Aorta (tissue), 5 donors: ENCODE results near the gene USP47. TPM values are rescaled to one million over a fixed set of nuclear protein-coding genes. Genes with fewer than 3 reads are reported as not detected.

Experiments used
- ATAC-seq: fragments of 200-7000 bp; cut with Tn5 transposase; one replicate; pipeline ENCODE4 v1.9.1; 2022; ENCODE audit warnings: moderate library complexity; ENCODE audit not compliant: low FRiP score
- DNase-seq, 2 donors: peaks; one replicate each; pipeline ENCODE4 v3.0.0-alpha.2; 2020
- H3K27ac ChIP-seq, 2 donors: one replicate each; pipeline ENCODE4 v1.5.1; 2013; ENCODE audit warnings: low read length in 2 of 2, mild to moderate bottlenecking in 2 of 2, moderate library complexity in 2 of 2, control low read depth in 1 of 2, inconsistent platforms in 1 of 2, low read depth in 1 of 2
- H3K27me3 ChIP-seq, 2 donors: one replicate each; pipeline ENCODE4 v1.6.1; 2013; ENCODE audit warnings: control low read depth in 1 of 2, low read length in 1 of 2, mild to moderate bottlenecking in 1 of 2, moderate library complexity in 1 of 2; ENCODE audit not compliant: insufficient read depth in 2 of 2, control insufficient read depth in 1 of 2
- H3K36me3 ChIP-seq, 2 donors: one replicate each; pipeline ENCODE4 v1.6.1; 2013; ENCODE audit warnings: control low read depth in 1 of 2, low read length in 1 of 2, mild to moderate bottlenecking in 1 of 2; ENCODE audit not compliant: insufficient read depth in 2 of 2, control insufficient read depth in 1 of 2
- H3K4me1 ChIP-seq, 2 donors: one replicate each; pipeline ENCODE4 v1.6.1; 2013; ENCODE audit warnings: low read length in 2 of 2, control low read depth in 1 of 2, mild to moderate bottlenecking in 1 of 2, moderate library complexity in 1 of 2; ENCODE audit not compliant: insufficient read depth in 2 of 2, control insufficient read depth in 1 of 2
- H3K4me3 ChIP-seq, 2 donors: one replicate each; pipeline ENCODE4 v1.5.1; 2013; ENCODE audit warnings: low read length in 2 of 2, control low read depth in 1 of 2, mild to moderate bottlenecking in 1 of 2
- H3K9me3 ChIP-seq: one replicate; pipeline ENCODE4 v1.6.1; 2013; ENCODE audit warnings: mild to moderate bottlenecking, low read length; ENCODE audit not compliant: control insufficient read depth
- WGBS, 2 donors: extraction: QIAGEN DNeasy Blood & Tissue Kit; methylation state at CpG; one replicate each; pipeline ENCODE4 v1.1.7; 2013; 5-methylcytosine and 5-hydroxymethylcytosine counted together
- intact Hi-C, 2 donors: fragments of 100-400 bp; cut with DNase I; formaldehyde crosslinking; loops; one replicate each; pipeline versions ENCODE4 v1.14.2 to v1.15.0; 2022
- polyA plus RNA-seq, 2 donors: library from polyadenylated mRNA; stranded (reverse); fragments of 200-250 nt; gene quantifications; one replicate each; pipeline ENCODE4 v1.2.3, GENCODE V29; 2013
- total RNA-seq, 2 donors: library from RNA; stranded (reverse); fragmentation: NEBNext Ultra II Directional; extraction: Animal tissue kit (Norgen Biotek cat#: 25700); gene quantifications; one replicate each; pipeline ENCODE4 v1.2.1, GENCODE V29; 2021
- donor health status: healthy with polysubstance abuse.
- donor health status: Bipolar disorder and iron deficiency.
- donor health status: DM: no; HTN: no; CAD: no.
- donor health status: DM: no; HTN: no; CAD: no.
- donor health status: DM: yes; HTN: yes; CAD: no.

Gene USP47
- total and polyA plus RNA-seq, 4 donors = 23.2 to 74.9 (median 45.1) TPM

GRCh38 chr11:11867720-11868119 lies 25.9 kb downstream of the USP47 start:
- intact Hi-C loops = no loop called here
- DNase-seq (no peak), ATAC-seq (no peak)
- Histone ChIP-seq H3K36me3 (no peaks in the 10 kb centered on the region), H3K27me3 (no peaks in the 10 kb centered on the region), H3K4me3 (no peak overlapping the region), H3K9me3 (no peaks in the 10 kb centered on the region), H3K27ac (no peak overlapping the region), H3K4me1 (peaks cover 0 to 2% of the 10 kb centered on the region in 2 donors)
- 86 to 88% methylated on average over 1 of the region's 1 CpG for WGBS, 2 donors

- no peaks in the 10 kb centered on the region for H3K9me3 ChIP-seq
- intact Hi-C loops = no loop called here
- H3K4me3 ChIP-seq = no peak overlapping the region
- H3K27me3 ChIP-seq = no peaks in the 10 kb centered on the region
- ATAC-seq = no peak
- DNase-seq = no peak
- no peaks in the 10 kb centered on the region for H3K36me3 ChIP-seq
- H3K4me1 ChIP-seq = peaks cover 0 to 2% of the 10 kb centered on the region in 2 donors
- 61 to 62% methylated on average over 2 of the region's 2 CpGs for WGBS, 2 donors
- H3K27ac ChIP-seq = no peak overlapping the region
Measured at GRCh38 chr11:11871991-11872401, 30.2 kb downstream of the USP47 start.

- ATAC-seq = no peak
- H3K27me3 ChIP-seq = no peaks in the 10 kb centered on the region
- no peaks in the 10 kb centered on the region for H3K9me3 ChIP-seq
- no peak overlapping the region for H3K4me3 ChIP-seq
- no peaks in the 10 kb centered on the region for H3K36me3 ChIP-seq
- H3K27ac ChIP-seq = no peak overlapping the region
- 73 to 77% methylated on average over 2 of the region's 2 CpGs for WGBS, 2 donors
- intact Hi-C loops = no loop called here
- peaks cover 2% of the 10 kb centered on the region in 2 donors for H3K4me1 ChIP-seq
- DNase-seq = no peak
Measured at GRCh38 chr11:11876458-11876857, 34.7 kb downstream of the USP47 start.

GRCh38 chr11:11880179-11880578 lies 38.4 kb downstream of the USP47 start:
- no peak for DNase-seq
- WGBS, 2 donors = 77 to 82% methylated on average over 2 of the region's 2 CpGs

GRCh38 chr11:11882539-11882938 lies 40.8 kb downstream of the USP47 start:
- 70 to 72% methylated on average over 2 of the region's 2 CpGs for WGBS, 2 donors
- H3K9me3 ChIP-seq = no peaks in the 10 kb centered on the region
- peaks cover 5 to 10% of the 10 kb centered on the region in 2 donors for H3K36me3 ChIP-seq
- no peaks in the 10 kb centered on the region for H3K27me3 ChIP-seq
- H3K4me1 ChIP-seq = peaks cover 2% of the 10 kb centered on the region in 2 donors
- intact Hi-C loops = no loop called here
- H3K4me3 ChIP-seq = no peak overlapping the region
- no peak overlapping the region for H3K27ac ChIP-seq
- DNase-seq (no peak), ATAC-seq (no peak)

More at GRCh38 chr11:11880179-11880578, 38.4 kb downstream of the USP47 start:
- no peak overlapping the region for H3K27ac ChIP-seq
- H3K27me3 ChIP-seq = no peaks in the 10 kb centered on the region
- peaks cover 0 to under 1% of the 10 kb centered on the region in 2 donors for H3K36me3 ChIP-seq
- no peaks in the 10 kb centered on the region for H3K9me3 ChIP-seq
- intact Hi-C loops = no loop called here
- H3K4me3 ChIP-seq = no peak overlapping the region
- no peak for ATAC-seq
- peaks cover 2% of the 10 kb centered on the region in 2 donors for H3K4me1 ChIP-seq

- 96 to 100% methylated on average over 2 of the region's 2 CpGs for WGBS, 2 donors
- Histone ChIP-seq H3K4me3 (no peak overlapping the region), H3K27me3 (no peaks in the 10 kb centered on the region), H3K4me1 (peaks cover 1 to 2% of the 10 kb centered on the region in 2 donors), H3K9me3 (no peaks in the 10 kb centered on the region), H3K27ac (no peak overlapping the region), H3K36me3 (peaks cover 5 to 10% of the 10 kb centered on the region in 2 donors)
- intact Hi-C loops = no loop called here
- DNase-seq (no peak), ATAC-seq (no peak)
Measured at GRCh38 chr11:11884351-11884750, 42.6 kb downstream of the USP47 start.

- DNase-seq = no peak
- H3K27ac ChIP-seq = no peak overlapping the region
- peaks cover 5 to 10% of the 10 kb centered on the region in 2 donors for H3K36me3 ChIP-seq
- H3K4me3 ChIP-seq = no peak overlapping the region
- intact Hi-C loops = no loop called here
- peaks cover 0 to 2% of the 10 kb centered on the region in 2 donors for H3K4me1 ChIP-seq
- no peak for ATAC-seq
- no peaks in the 10 kb centered on the region for H3K9me3 ChIP-seq
- WGBS, 2 donors = 97 to 98% methylated on average over 7 of the region's 7 CpGs
- no peaks in the 10 kb centered on the region for H3K27me3 ChIP-seq
Measured at GRCh38 chr11:11884774-11885481, 43.2 kb downstream of the USP47 start.

- no peak for DNase-seq
- Histone ChIP-seq H3K36me3 (no peaks in the 10 kb centered on the region), H3K4me1 (no peaks in the 10 kb centered on the region), H3K27ac (no peak overlapping the region), H3K4me3 (no peak overlapping the region), H3K9me3 (no peaks in the 10 kb centered on the region), H3K27me3 (no peaks in the 10 kb centered on the region)
- WGBS, 2 donors = 56 to 67% methylated on average over 1 of the region's 1 CpG
- no peak for ATAC-seq
- intact Hi-C loops = no loop called here
Measured at GRCh38 chr11:11894486-11894885, 52.7 kb downstream of the USP47 start.

- no peak overlapping the region for H3K27ac ChIP-seq
- WGBS, 2 donors = 84 to 89% methylated on average over 1 of the region's 1 CpG
Measured at GRCh38 chr11:11895672-11896071, 53.9 kb downstream of the USP47 start.

More at GRCh38 chr11:11895672-11896071, 53.9 kb downstream of the USP47 start:
- H3K4me1 ChIP-seq = no peaks in the 10 kb centered on the region
- no peak overlapping the region for H3K4me3 ChIP-seq
- DNase-seq (no peak), ATAC-seq (no peak)
- no peaks in the 10 kb centered on the region for H3K36me3 ChIP-seq
- intact Hi-C loops = loop anchor here in 1 of 2 donors (5.0 kb wide), 2 partner anchors 43 to 93 kb away; no protein-coding TSS in a partner anchor
- no peaks in the 10 kb centered on the region for H3K9me3 ChIP-seq
- H3K27me3 ChIP-seq = no peaks in the 10 kb centered on the region
